GM21360 (cell line): ENCODE results near the gene PTPN14.
"Not testable (repeated sequence)": the region's sequence is repeated elsewhere in the genome, so short reads cannot be mapped to it uniquely, and the experiment has no call there.

ENCODE experiments used
- ATAC-seq: cut with Tn5 transposase; IDR thresholded peaks from one replicate; pipeline ENCODE4 v1.9.1; 2021; ENCODE audit warnings: mild to moderate bottlenecking, moderate library complexity; ENCODE audit not compliant: unreplicated experiment

Gene PTPN14

DNA sequence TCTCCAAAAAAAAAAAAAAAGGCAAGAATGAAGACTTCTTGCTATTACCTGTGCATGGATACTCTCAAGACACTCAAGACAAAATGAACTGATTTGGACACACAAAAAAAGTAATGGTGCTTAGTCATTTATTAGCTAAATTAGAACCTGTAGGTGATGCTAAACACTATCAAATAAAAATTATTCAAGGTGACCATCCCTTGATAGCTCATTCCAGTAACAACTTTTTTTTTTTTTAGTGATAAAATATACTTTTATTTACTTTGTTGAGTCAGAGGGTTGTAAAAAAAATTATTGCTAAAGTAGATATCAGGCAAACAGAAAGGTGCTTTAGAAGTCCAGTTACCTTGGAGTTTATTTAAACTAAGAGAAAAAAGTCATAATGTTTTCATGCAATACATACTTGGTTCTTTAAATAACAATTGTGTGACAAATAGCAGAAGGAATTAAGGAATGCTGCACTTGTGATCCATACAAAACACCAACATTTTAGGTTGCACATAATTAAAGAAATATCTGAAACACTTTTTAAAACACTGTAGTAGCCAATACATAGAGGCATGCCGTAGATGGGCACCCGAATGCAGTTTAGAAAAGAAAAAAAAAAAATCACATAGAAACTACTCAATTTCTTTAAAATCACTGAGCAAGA, 69.3 kb downstream of the PTPN14 start:
- not testable (repeated sequence) for ATAC-seq

DNA sequence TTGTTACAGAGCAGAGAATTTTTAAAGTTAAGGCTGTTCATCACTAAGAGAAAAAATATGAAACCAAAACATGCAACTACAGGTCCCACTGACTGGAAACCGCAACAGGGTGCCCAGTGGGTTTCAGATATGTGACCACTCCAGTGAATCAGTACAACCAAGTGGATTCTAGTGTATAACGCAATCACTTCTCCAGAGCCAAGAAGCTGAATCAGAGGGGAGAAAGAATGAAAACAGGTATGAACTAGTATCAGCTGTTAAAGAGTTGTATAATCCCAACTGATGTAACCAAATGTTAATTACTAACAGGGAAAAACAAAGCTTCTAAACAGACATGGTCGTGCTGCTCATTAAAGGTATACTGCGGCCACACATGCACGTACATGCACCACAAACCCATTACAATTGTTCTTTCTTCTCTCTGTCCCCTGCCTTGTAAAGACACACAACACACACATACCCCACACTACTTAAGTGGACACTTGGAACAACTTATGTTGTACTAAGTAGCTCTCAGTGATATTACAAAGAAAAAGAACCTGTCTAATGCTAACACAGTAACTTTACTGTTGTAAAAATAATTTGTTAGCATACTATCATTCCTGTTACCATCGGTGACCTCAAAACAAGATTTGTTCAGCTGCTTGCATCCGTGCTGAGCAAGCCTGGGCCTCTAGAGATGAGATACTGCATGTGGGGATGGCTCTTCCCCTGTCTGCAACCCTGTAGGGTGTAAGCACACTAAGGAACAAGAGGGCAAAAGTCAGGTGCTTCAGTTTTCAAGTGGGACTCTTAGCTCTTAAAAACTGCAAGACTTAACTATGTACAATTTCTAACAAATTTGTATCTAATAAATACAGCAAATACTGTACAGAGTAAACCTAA, 74.2 kb downstream of the PTPN14 start:
- ATAC-seq = no peak

DNA sequence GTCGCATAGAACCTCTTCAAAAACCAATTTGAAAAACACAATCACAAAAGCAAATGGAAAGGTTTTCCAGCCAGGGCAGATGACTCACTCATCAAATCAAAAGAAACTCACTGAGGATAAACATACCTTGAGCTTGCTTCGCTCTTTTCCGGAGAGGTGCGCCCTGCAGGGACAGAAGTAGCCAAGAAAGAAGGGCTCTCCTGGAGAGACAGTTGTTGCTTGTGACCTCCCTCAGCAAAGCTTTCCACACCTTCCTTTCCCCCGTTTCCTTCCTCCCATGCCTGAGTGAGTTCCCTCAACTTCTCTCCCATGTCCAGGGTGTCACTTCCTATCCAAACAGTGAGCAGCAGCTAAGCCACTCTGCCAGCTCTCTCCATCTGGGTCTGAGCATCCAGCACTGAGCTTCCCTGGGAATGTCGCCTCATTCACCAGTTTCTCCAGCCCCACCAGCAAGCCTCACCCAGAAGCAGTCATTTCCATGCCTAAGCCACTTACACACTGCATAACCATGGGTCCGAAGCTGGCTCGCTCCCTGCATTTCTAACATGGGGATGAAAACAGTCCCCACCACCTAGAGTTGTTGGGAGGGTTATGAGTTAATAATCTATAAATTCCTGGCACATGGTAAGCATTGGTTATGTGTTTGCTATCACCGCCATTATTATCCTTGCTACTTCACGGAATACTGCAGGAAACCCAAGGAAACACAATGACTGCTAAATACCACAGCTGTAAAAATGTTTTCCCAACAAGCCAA, 75.0 kb downstream of the PTPN14 start:
- ATAC-seq = no peak

DNA sequence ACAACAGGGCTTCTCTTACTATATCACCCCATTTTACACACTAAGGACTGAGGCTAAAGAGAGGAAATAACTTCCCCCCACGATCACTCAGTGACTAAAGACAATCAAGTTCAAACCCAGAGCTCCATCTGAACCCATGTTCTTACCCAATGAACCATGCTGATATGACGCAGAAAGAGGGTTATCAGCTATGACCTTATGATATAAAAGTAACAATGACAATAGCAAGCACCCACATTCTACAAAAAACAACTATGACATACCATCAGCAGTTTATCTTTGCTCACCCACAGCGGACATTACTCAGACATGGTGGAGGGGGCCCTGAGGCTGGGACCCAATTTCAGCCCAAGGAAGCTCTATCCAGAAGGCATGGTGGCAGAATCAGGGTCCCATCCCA, 75.7 kb downstream of the PTPN14 start:
- no peak for ATAC-seq

DNA sequence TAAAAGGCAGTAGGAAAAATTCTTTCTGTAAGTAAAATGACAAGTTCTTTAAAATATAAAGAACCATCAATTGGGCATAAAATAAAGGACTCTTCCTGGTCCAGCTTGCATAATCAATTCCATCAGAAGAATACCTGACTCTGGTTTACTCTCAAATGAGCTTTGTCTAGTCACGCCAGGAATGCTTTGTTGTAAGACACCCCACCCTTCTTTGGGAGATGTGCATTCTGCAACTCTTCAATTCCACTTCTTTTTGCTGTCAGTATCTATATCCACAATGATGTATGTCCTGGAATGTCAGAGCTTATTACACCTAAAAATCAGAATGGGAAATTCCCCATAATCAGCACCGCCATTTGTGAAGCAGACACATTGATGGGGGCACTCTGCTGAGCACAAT, 76.1 kb downstream of the PTPN14 start:
- no peak for ATAC-seq

DNA sequence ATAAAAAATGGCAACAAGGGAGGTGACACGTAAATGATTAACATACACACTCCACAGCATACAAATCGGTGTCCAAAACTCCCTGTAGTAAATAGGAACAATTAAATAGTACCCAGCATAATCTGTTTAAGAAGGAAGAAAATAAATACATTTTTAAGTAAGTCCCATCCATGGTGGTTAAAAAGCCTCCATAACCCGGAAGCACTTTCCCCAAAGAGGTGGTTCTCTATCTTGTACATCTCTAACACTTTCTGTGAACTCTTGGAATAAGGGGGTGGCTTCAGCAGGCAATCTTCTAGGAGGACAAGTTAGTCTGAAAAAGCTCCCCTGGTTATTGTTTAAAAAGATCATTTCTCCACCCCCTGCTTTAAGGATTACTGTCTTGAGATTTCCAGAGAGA, 76.9 kb downstream of the PTPN14 start:
- no peak for ATAC-seq

DNA sequence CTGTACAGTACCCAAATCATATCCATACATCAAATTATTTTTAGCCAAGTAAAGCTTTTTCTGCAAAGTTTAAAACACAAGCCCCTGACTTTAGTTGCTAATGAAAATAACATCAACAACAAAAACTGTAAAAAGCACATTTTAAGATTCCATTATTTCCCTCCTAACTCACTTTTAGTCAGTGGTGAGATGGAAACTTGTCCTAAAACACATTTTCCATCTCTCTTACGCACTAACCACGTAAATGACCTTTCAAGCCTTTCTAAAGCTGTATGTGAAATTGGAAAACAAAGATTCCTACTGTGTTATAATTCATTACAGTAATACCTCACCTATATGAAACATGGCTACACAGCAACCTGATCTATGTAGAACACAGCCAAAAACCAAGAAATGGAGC, 77.5 kb downstream of the PTPN14 start:
- no peak for ATAC-seq

GRCh38 chr1:214473387-214473786, 78.0 kb downstream of the PTPN14 start:
- no peak for ATAC-seq

- no peak for ATAC-seq
Observed at GRCh38 chr1:214472364-214472763, 79.0 kb downstream of the PTPN14 start.

DNA sequence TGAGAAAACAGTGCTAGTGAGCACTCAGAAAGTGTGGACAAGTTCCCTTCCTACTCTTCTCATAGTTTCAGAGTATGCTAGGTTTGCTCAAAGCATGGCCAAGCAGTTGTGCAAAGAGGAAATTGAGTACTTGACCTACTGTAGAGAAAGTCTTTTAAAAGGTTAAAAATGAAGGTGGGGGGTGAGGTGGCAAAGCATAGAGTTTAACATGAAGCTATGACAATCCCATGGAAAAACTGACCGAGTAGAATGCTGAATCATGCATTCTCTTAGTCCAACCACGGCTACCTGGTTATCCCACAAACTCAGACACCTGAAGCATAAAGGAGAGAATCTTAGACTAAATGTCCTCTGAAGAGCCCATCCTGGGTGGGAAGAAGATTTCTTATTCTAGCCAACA, 79.9 kb downstream of the PTPN14 start:
- ATAC-seq = no peak

GRCh38 chr1:214470132-214470531, 81.3 kb downstream of the PTPN14 start:
- no peak for ATAC-seq

DNA sequence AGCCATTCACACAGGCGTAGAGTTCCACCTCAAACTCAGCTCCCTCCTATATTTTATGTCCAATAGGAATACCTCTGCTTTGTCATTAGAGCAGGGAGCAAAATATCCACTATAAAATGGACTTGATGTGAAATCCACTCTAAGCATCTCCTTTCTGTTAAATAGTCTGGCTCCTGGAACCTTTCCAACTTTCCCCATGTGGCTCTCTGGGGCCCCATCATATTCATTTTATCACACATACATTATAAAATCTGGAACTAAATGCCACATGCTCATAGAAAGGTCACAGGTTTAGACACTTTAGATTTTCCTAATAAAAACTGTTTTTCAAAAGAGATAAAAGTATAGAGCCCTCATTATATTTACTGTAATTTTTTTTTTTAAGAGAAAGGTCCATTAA, 82.1 kb downstream of the PTPN14 start:
- ATAC-seq = no peak

DNA sequence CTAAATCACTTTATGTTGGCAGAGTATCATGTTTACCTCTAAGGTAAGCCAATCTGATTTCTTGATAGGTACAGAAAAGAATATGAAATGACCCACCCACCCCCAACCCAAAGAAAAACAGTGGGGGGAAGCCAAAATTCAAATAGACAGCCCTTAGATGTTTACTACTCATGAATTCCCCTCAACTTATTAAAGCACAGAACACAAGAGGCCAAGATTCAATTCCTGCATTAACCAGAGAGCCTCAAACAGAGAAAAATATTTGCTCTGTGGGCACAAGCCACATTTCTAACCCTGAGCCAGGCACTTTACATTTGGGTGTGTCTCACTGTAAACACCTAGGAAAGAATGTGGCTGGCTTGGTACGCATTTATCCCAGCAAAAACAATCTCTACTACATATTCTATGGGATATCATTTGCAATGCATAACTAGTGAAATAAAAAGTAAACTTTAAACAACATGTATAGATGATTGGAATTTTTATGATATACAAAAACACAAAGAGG, 84.3 kb downstream of the PTPN14 start:
- ATAC-seq = no peak

- ATAC-seq = no peak
Observed at GRCh38 chr1:214466403-214467077, 84.9 kb downstream of the PTPN14 start.

DNA sequence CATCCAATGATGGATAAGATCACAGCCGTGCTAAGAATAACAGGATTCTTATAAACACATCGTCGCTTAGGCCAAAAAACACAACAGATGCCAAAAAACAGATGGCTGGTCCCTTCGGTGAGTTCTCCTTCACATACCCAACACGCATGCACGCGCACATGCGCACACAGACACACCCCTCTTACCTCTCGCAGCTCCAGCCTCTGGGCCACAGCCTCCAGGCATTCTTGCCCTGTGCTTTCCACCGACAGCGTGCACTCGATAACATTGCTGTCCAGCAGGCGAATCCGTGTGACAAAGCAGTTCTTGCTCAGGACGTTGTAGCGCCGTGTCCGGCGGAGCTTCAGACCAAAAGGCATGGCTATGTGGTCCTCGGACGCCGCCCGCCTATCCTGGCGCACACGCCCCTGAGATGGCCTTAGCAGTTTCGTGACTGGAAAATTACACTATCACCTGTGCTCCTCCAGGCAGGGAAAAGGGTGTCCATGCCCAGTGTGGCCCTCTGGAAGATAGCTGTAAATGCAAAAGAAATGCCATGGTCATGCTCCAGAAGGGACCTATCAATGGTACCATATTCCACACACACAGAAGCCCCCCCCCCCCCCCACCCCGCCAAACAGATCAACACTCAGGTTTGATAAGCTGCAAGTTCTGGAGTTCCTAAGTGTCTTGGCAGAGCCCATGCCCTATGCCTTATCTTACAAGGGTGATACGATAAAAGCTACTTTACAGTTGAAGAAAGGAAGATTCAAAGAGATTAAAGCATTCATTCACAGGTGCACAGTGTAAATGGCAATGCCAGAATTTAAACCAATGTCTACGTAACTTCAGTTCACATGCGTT, 86.7 kb downstream of the PTPN14 start:
- no peak for ATAC-seq

DNA sequence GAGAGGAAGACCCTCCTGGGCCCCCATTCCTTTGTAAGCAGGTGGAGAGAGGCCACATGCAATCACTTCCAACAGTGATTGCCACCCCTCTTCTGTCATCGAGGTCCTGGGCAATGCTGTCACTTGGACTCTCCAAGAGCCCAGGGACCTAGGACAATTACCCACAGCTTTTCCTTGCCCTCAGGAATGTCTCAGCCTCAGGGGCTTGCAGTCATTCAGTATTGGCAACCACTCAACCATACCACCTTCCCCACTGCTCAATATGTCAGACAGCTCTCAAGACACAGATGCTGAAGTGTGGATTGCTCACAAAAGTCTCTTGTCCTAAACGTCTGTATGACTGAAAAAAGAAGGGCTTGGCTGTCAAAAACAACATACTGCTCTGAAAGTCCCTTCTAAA, 87.8 kb downstream of the PTPN14 start:
- ATAC-seq = no peak

- ATAC-seq = no peak
Observed at GRCh38 chr1:214462882-214463281, 88.5 kb downstream of the PTPN14 start.

DNA sequence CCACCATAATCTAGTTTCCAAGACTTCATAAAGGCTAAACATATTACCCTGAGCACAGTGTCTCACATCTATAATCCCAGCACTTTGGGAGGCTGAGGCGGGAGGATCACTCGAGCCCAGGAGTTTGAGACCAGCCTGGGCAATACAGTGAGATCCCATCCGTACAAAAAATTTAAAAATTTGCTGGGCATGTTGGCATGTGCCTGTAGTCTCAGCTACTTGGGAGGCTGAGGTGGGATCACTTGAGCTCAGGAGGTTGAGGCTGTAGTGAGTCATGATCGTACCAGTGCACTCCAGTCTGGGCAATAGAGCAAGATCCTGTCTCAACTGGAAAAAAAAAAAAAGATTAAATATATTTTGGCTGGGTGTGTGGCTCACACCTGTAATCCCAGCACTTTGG, 90.1 kb downstream of the PTPN14 start:
- no peak for ATAC-seq

- ATAC-seq = no peak
Observed at GRCh38 chr1:214460304-214460916, 91.0 kb downstream of the PTPN14 start.

DNA sequence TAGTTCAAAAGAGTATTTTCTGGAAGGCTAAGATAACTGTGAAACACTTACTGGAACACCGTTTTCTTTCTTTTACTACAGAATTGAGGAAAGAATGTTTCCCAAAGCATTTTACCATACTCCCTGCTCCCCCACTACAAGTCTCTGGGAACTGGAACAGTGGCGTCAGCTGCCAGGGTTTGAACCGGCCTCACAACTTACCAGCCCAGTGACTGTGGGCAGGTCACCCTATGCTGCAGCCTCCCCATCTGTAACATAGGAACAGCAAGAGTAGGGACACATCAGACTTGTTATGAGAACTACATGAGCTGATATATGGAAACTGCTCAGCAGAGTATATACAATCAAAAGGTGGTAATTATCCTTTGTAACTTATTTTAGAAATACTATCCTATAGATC, 91.5 kb downstream of the PTPN14 start:
- no peak for ATAC-seq
